BLaER1 (cell line): ENCODE results near the gene NUDT4.

Experiments
- H3K27ac ChIP-seq: shearing (Covaris generic); formaldehyde crosslinking; 2 replicates; pipeline ENCODE4 v1.8.1; 2022
- H3K27me3 ChIP-seq: shearing (Covaris generic); formaldehyde crosslinking; 2 replicates; pipeline ENCODE4 v1.8.1; 2022
- H3K36me3 ChIP-seq: shearing (Covaris generic); formaldehyde crosslinking; 2 replicates; pipeline ENCODE4 v1.8.1; 2022
- H3K4me1 ChIP-seq: shearing (Covaris generic); formaldehyde crosslinking; 2 replicates; pipeline ENCODE4 v1.8.1; 2022
- H3K4me2 ChIP-seq: shearing (Covaris generic); formaldehyde crosslinking; 2 replicates; pipeline ENCODE4 v1.8.1; 2022
- H3K4me3 ChIP-seq: shearing (Covaris generic); formaldehyde crosslinking; 2 replicates; pipeline ENCODE4 v1.8.1; 2022
- H3K9ac ChIP-seq: shearing (Covaris generic); formaldehyde crosslinking; 2 replicates; pipeline ENCODE4 v1.8.1; 2022
- H3K9me3 ChIP-seq: shearing (Covaris generic); formaldehyde crosslinking; 2 replicates; pipeline ENCODE4 v1.8.1; 2022
- H4K20me1 ChIP-seq: shearing (Covaris generic); formaldehyde crosslinking; 2 replicates; pipeline ENCODE4 v1.8.1; 2022
- Cebpa-rat ChIP-seq: shearing (Covaris generic); IDR thresholded peaks from 2 replicates; pipeline ENCODE4 v1.8.1; 2022

NUDT4 gene

GRCh38 chr12:93377252-93378195 is at the start of gene NUDT4:
Gene NUDT4, plus strand, starts transcription at chr12:93377925. Its CDS starts 398 bp downstream, at chr12:93378323.
- H3K36me3 ChIP-seq, result peaks cover 2% of the 10 kb centered on the region; the same call in 1 of the 2 replicates
- H4K20me1 ChIP-seq, result peaks cover 34% of the 10 kb centered on the region
- TF ChIP-seq Cebpa-rat, result no peak
- peak within 1 kb of the TSS; percentile 77 for H3K4me3 ChIP-seq
- H3K9me3 ChIP-seq, result no peaks in the 10 kb centered on the region
- H3K9ac ChIP-seq, result peak within 1 kb of the TSS; percentile 88
- H3K4me2 ChIP-seq, result peak within 1 kb of the TSS; percentile 95
- H3K27ac ChIP-seq, result peak within 1 kb of the TSS; percentile 86
- peaks cover 35% of the 10 kb centered on the region for H3K4me1 ChIP-seq
- no peaks in the 10 kb centered on the region for H3K27me3 ChIP-seq

DNA sequence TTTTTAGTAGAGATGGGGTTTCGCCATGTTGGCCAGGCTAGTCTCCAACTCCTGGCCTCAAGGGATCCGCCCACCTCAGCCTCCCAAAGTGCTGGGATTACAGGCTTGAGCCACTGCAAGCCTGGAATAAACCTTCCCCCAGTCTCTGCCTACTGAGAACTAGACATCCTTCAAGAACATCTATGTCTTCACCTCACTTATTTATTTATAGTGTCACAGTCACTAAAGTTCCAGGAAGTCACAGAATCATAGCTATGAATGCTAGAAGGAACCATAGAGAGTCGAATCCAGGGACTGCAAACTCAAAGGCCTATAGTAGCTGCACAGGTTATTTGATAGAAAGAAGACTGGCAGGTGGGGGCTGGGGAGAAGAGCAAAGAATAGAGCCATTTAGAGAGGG is 44.7 kb upstream of the NUDT4 start:
- Histone ChIP-seq H3K36me3 (no peaks in the 10 kb centered on the region), H3K4me3 (no peak overlapping the region), H3K4me1 (no peaks in the 10 kb centered on the region), H3K27me3 (no peaks in the 10 kb centered on the region), H4K20me1 (no peaks in the 10 kb centered on the region), H3K9ac (no peak overlapping the region), H3K4me2 (no peak overlapping the region), H3K9me3 (no peaks in the 10 kb centered on the region), H3K27ac (no peak overlapping the region)
- TF ChIP-seq Cebpa-rat, result no peak

GRCh38 chr12:93333828-93334227 is 43.9 kb upstream of the NUDT4 start:
- no peaks in the 10 kb centered on the region for H3K27me3 ChIP-seq
- H3K36me3 ChIP-seq, result no peaks in the 10 kb centered on the region
- H3K4me1 ChIP-seq, result no peaks in the 10 kb centered on the region
- no peaks in the 10 kb centered on the region for H4K20me1 ChIP-seq
- H3K9ac ChIP-seq, result no peak overlapping the region
- H3K4me2 ChIP-seq, result no peak overlapping the region
- no peaks in the 10 kb centered on the region for H3K9me3 ChIP-seq
- no peak for TF ChIP-seq Cebpa-rat
- H3K27ac ChIP-seq, result no peak overlapping the region
- H3K4me3 ChIP-seq, result no peak overlapping the region

GRCh38 chr12:93335603-93336162 is 42.0 kb upstream of the NUDT4 start:
- no peaks in the 10 kb centered on the region for H3K27me3 ChIP-seq
- no peak overlapping the region for H3K4me2 ChIP-seq

GRCh38 chr12:93336291-93336741 is 41.4 kb upstream of the NUDT4 start:
- Histone ChIP-seq H3K4me3 (no peak overlapping the region), H3K36me3 (no peaks in the 10 kb centered on the region), H3K27ac (no peak overlapping the region), H3K4me2 (no peak overlapping the region), H4K20me1 (no peaks in the 10 kb centered on the region), H3K9ac (no peak overlapping the region), H3K27me3 (no peaks in the 10 kb centered on the region), H3K9me3 (no peaks in the 10 kb centered on the region), H3K4me1 (no peaks in the 10 kb centered on the region)
- TF ChIP-seq Cebpa-rat, result no peak

More at GRCh38 chr12:93335603-93336162, 42.0 kb upstream of the NUDT4 start:
- Histone ChIP-seq H4K20me1 (no peaks in the 10 kb centered on the region), H3K9ac (no peak overlapping the region), H3K36me3 (no peaks in the 10 kb centered on the region), H3K4me3 (no peak overlapping the region), H3K27ac (no peak overlapping the region), H3K4me1 (no peaks in the 10 kb centered on the region), H3K9me3 (no peaks in the 10 kb centered on the region)
- no peak for TF ChIP-seq Cebpa-rat

DNA sequence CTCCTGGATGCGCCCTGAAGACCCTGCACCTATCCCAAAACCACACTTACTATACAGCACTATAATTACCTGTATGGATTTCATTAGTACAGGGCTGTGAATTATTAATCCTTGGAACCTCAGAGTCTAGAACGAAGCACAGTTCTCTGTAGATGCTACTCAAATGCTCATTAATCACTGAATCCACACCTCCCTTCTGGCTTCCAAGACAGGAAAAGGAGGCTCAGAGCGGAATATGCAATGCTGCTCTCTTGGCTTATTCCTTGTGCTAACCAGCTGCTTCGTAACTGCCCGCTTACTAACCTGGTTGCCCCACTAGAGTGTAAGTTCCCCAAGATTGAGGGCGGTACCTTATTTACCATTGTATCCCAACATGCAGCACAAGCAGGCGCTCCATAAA is 39.1 kb upstream of the NUDT4 start:
- no peaks in the 10 kb centered on the region for H3K27me3 ChIP-seq
- no peak overlapping the region for H3K27ac ChIP-seq
- no peak overlapping the region for H3K4me2 ChIP-seq
- H3K9ac ChIP-seq, result no peak overlapping the region
- H3K4me1 ChIP-seq, result no peaks in the 10 kb centered on the region
- no peak overlapping the region for H3K4me3 ChIP-seq
- no peaks in the 10 kb centered on the region for H3K36me3 ChIP-seq
- H3K9me3 ChIP-seq, result no peaks in the 10 kb centered on the region
- no peaks in the 10 kb centered on the region for H4K20me1 ChIP-seq
- TF ChIP-seq Cebpa-rat, result no peak

DNA sequence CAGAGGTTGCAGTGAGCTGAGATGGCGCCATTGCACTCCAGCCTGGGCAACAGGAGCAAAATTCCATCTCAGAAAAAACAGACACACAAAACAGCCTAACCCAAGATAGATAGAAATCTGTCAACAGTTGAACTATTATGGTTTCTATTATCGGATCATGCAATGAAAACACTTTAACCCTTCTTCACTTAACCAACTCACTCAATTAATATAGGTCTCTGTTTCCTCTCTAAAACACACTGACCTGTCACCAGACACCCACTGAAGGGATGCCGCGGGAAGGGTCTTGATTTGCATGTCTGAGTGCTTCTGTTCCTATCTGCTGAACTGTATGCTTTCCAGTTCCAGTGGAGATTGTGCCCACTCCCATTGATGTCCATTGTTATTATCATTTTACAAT is 38.0 kb upstream of the NUDT4 start:
- Histone ChIP-seq H3K9ac (no peak overlapping the region), H3K9me3 (no peaks in the 10 kb centered on the region), H3K36me3 (no peaks in the 10 kb centered on the region), H4K20me1 (no peaks in the 10 kb centered on the region), H3K27me3 (no peaks in the 10 kb centered on the region), H3K4me3 (no peak overlapping the region), H3K4me1 (no peaks in the 10 kb centered on the region), H3K27ac (no peak overlapping the region), H3K4me2 (no peak overlapping the region)
- TF ChIP-seq Cebpa-rat, result no peak

DNA sequence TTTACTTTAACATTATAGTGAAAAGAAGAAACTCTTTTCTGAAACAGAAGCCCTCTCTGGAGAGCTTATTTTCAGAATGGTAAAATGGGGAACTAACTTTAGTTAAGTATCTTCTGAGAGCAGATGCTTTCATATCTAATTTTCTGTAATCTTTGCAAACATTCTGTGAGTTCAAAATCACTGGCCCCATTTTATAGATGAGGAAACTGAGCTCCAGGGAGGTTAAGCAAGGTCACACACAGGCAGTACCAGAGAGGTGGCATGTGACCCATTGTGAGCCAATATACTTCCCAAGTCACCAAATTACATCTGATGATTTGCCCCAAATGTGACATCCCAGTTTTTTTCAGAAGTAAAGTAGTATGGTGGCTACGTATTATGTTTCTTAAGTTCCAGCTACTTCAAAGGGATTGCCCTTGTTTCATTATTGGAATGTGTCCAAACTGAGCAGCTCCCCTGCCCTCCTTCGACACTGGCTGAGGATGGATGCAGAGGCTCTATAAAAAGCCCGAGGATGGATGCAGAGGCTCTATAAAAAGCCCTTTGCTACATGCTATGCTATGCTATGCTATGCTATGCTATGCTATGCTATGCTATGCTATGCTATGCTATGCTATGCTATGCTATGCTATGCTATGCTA is 36.2 kb upstream of the NUDT4 start:
- H4K20me1 ChIP-seq, result no peaks in the 10 kb centered on the region
- no peak overlapping the region for H3K9ac ChIP-seq
- no peak overlapping the region for H3K4me2 ChIP-seq
- H3K9me3 ChIP-seq, result no peaks in the 10 kb centered on the region
- H3K4me3 ChIP-seq, result no peak overlapping the region
- no peak for TF ChIP-seq Cebpa-rat
- H3K36me3 ChIP-seq, result no peaks in the 10 kb centered on the region
- H3K27me3 ChIP-seq, result no peaks in the 10 kb centered on the region
- no peak overlapping the region for H3K27ac ChIP-seq
- peaks cover 16% of the 10 kb centered on the region for H3K4me1 ChIP-seq

GRCh38 chr12:93347054-93347785 is 30.5 kb upstream of the NUDT4 start:
- no peak overlapping the region for H3K9ac ChIP-seq
- no peaks in the 10 kb centered on the region for H3K9me3 ChIP-seq
- H3K36me3 ChIP-seq, result no peaks in the 10 kb centered on the region
- peaks cover 29% of the 10 kb centered on the region for H3K4me1 ChIP-seq
- no peaks in the 10 kb centered on the region for H4K20me1 ChIP-seq
- H3K27ac ChIP-seq, result peak overlapping the region; percentile 25; the same call in 1 of the 2 replicates
- H3K4me3 ChIP-seq, result no peak overlapping the region; the same call in 1 of the 2 replicates
- H3K4me2 ChIP-seq, result peak overlapping the region; percentile 63
- no peak for TF ChIP-seq Cebpa-rat
- no peaks in the 10 kb centered on the region for H3K27me3 ChIP-seq
